GM12872 (cell line): ENCODE measurements around the gene PYGB.

ENCODE experiments used
- TF ChIP-seq, protein P1 (sequence below): IDR thresholded peaks from 3 replicates; pipeline ENCODE4 v1.5.1; 2011; ENCODE audit warnings: low read depth, mild to moderate bottlenecking, low read length, moderate library complexity; ENCODE audit not compliant: insufficient read depth

The PYGB gene

GRCh38 chr20:25221592-25222460 is 26.1 kb upstream of the PYGB start:
- TF ChIP-seq, protein P1, sequence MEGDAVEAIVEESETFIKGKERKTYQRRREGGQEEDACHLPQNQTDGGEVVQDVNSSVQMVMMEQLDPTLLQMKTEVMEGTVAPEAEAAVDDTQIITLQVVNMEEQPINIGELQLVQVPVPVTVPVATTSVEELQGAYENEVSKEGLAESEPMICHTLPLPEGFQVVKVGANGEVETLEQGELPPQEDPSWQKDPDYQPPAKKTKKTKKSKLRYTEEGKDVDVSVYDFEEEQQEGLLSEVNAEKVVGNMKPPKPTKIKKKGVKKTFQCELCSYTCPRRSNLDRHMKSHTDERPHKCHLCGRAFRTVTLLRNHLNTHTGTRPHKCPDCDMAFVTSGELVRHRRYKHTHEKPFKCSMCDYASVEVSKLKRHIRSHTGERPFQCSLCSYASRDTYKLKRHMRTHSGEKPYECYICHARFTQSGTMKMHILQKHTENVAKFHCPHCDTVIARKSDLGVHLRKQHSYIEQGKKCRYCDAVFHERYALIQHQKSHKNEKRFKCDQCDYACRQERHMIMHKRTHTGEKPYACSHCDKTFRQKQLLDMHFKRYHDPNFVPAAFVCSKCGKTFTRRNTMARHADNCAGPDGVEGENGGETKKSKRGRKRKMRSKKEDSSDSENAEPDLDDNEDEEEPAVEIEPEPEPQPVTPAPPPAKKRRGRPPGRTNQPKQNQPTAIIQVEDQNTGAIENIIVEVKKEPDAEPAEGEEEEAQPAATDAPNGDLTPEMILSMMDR, result no peak

DNA sequence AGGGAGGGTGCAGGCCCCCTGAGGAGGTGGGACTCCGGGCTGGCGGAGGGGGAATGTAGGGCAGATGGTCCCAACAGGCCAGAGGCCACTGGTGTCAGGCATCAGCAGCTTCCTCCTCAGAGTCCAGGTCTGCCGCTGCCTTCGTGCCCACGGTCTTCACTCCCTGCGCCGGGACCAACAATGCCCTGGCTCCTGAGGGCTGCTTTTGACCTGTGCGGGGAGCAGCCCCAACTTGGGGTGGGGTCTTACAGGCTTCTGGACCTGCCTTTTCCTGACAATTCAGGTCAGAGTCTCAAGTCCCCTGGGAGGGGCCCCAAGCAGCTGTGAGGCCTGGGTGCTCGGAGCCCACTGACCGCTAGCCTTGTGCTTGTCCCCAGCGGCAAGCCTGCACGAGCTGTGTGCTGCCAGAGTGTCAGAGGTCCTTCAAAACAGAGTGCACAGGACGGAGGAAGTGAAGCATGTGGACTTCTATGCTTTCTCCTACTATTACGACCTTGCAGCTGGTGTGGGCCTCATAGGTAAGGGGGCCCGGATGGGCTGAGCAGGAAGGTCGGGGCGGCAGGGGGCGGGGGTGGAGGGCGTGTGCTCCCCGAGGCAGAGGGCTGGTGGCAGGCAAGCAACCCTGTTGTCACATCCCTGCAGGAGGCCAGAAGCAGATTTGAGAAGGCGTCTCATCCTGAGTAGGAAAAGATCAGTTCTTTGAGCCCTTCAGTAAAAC is 25.3 kb upstream of the PYGB start:
- TF ChIP-seq, protein P1, result no peak

- TF ChIP-seq, protein P1, result no peak
Observed at GRCh38 chr20:25223179-25223661, 24.7 kb upstream of the PYGB start.

DNA sequence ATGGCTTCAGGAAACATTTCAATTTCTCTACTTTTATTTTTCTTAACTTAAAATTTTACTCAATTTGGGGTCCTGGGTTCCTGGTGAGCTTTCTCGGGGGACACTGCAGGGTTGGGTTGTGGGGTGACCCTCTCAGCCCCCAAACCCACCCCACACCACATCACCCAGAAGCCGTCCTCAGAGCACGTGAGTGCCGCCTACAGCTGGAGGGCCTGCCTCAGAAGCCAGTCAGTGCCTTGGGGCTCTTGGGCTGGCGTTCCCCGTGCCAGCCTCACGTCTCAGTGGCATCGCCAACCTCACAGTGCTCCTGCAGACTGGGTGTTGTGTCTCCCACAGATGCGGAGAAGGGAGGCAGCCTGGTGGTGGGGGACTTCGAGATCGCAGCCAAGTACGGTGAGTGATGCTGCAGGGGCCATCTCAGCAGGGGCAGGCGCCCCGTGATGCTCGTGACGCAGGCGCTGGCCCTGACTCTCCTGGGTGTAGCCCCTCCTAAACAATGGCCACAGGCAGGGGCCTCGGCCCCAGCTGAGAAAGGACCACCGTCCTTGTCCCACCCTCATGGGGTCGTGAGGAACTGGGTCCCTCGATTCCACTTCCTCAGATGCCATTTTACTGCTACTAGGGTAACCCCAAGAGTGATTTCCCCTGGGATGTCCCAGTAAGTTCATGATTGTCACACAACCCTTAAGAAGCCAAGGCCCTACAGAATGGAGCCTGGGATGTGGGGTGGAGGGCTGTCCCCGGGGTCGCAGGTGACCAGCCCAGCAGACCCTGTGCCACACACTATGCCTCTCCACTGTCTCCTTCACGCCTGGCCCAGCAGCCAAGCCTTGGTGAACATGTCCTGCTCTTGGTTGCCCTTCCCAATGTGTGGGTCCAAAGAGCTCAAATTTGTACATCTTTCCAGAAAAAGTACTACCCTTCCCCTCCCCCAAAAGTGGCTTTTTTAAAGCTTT is 23.8 kb upstream of the PYGB start:
- TF ChIP-seq, protein P1, result no peak

DNA sequence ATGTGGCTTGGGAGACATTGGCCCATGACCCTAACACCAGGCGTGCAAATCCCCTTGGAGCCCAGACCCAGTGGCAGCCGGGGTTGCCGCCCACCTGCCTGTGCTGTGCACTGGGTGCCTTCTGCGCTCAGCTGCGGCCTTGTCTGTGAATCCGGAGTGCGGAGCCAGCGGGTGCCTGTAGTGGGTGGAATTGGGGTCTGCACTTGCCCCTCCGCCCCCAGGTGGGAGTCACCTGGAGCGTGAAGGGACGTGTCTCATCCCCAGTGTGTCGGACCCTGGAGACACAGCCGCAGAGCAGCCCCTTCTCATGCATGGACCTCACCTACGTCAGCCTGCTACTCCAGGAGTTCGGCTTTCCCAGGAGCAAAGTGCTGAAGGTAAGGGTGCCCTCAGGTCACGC is 22.9 kb upstream of the PYGB start:
- TF ChIP-seq, protein P1, result no peak

DNA sequence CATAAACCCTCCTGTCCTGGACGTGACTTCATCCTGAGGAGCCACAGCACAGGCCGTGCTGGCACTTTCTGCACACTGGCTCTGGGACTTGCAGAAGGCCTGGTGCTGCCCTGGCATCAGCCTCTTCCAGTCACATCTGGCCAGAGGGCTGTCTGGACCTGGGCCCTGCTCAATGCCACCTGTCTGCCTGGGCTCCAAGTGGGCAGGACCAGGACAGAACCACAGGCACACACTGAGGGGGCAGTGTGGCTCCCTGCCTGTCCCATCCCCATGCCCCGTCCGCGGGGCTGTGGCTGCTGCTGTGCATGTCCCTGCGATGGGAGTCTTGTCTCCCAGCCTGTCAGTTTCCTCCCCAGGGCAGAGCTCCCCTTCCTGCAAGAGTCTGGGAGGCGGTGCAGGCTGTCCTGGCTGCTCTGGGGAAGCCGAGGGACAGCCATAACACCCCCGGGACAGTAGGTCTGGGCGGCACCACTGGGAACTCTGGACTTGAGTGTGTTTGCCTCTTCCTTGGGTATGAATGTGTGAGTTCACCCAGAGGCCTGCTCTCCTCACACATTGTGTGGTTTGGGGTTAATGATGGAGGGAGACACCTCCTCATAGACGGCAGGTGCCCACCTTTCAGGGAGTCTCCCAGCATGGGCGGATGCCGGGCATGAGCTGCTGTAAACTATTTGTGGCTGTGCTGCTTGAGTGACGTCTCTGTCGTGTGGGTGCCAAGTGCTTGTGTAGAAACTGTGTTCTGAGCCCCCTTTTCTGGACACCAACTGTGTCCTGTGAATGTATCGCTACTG is 22.0 kb upstream of the PYGB start:
- TF ChIP-seq, protein P1, result no peak
